Measurements from ENCODE around the gene CEP72. TPM values are rescaled to one million over a fixed set of nuclear protein-coding genes. Genes with fewer than 3 reads are reported as not detected.

The CEP72 gene
- total and polyA plus RNA-seq, 2 experiments from 2014 or later: 1.7 to 2.4 TPM

GRCh38 chr5:663436-664342 is 51.5 kb downstream of the CEP72 start:
- in situ Hi-C loops (cut with MboI): loop anchor here (10.0 to 25.0 kb wide), 2 partner anchors 241 to 499 kb away; no protein-coding TSS in a partner anchor
- WGBS, 2 experiments (ENCODE audit: low coverage in 1 of 2, low lambda C conversion rate in 2 of 2, missing lambda C conversion rate in 2 of 2): 93 to 95% methylated on average over 36 to 38 of the region's 38 CpGs

GRCh38 chr5:664343-664993 is 52.3 kb downstream of the CEP72 start:
- TF ChIP-seq EZH2phosphoT487 (IDR thresholded peaks at IDR 0.05; ENCODE audit: insufficient read depth, low read depth) (no peak), EZH2 (IDR thresholded peaks at IDR 0.05; ENCODE audit: insufficient read depth, poor library complexity, severe bottlenecking) (no peak)
- H3K27me3 ChIP-seq (replicated peaks; ENCODE audit: insufficient read depth): no peaks in the 10 kb centered on the region
- no peak overlapping the region for H2AFZ ChIP-seq
- 90 to 92% methylated on average over 21 to 23 of the region's 24 CpGs for WGBS, 2 experiments (ENCODE audit: low coverage in 1 of 2, low lambda C conversion rate in 2 of 2, missing lambda C conversion rate in 2 of 2)
- no peaks in the 10 kb centered on the region for H3K79me2 ChIP-seq (ENCODE audit: insufficient read depth)
- no peaks in the 10 kb centered on the region for H3K9me3 ChIP-seq (ENCODE audit: low read depth)
- no peak overlapping the region for H3K27ac ChIP-seq
- DNase-seq: no peak
- H3K4me2 ChIP-seq (ENCODE audit: unreplicated experiment): no peak overlapping the region
- no peak overlapping the region for H3K4me3 ChIP-seq
- H3F3A ChIP-seq (ENCODE audit: insufficient read depth): no peaks in the 10 kb centered on the region
- no peaks in the 10 kb centered on the region for H4K20me1 ChIP-seq (ENCODE audit: insufficient read depth)
- H3K4me1 ChIP-seq (ENCODE audit: insufficient read depth): no peaks in the 10 kb centered on the region
- H3K9me2 ChIP-seq (ENCODE audit: insufficient read depth): no peaks in the 10 kb centered on the region
- in situ Hi-C loops (cut with MboI): loop anchor here (10.0 to 25.0 kb wide), 2 partner anchors 240 to 498 kb away; no protein-coding TSS in a partner anchor
- H3K9ac ChIP-seq: no peak overlapping the region
- no peaks in the 10 kb centered on the region for H3K36me3 ChIP-seq (ENCODE audit: low read depth)

More at GRCh38 chr5:663436-664342, 51.5 kb downstream of the CEP72 start:
- no peaks in the 10 kb centered on the region for H3F3A ChIP-seq (ENCODE audit: insufficient read depth)
- no peak overlapping the region for H3K27ac ChIP-seq
- H3K9me3 ChIP-seq (ENCODE audit: low read depth): no peaks in the 10 kb centered on the region
- DNase-seq: no peak
- no peak overlapping the region for H3K4me3 ChIP-seq
- no peaks in the 10 kb centered on the region for H3K9me2 ChIP-seq (ENCODE audit: insufficient read depth)
- H3K9ac ChIP-seq: no peak overlapping the region
- no peak overlapping the region for H2AFZ ChIP-seq
- H3K36me3 ChIP-seq (ENCODE audit: low read depth): no peaks in the 10 kb centered on the region
- H3K4me2 ChIP-seq (ENCODE audit: unreplicated experiment): no peak overlapping the region
- no peaks in the 10 kb centered on the region for H3K4me1 ChIP-seq (ENCODE audit: insufficient read depth)
- no peaks in the 10 kb centered on the region for H3K27me3 ChIP-seq (replicated peaks; ENCODE audit: insufficient read depth)
- H4K20me1 ChIP-seq (ENCODE audit: insufficient read depth): no peaks in the 10 kb centered on the region
- H3K79me2 ChIP-seq (ENCODE audit: insufficient read depth): no peaks in the 10 kb centered on the region
- no peak for TF ChIP-seq EZH2phosphoT487 (IDR thresholded peaks at IDR 0.05; ENCODE audit: insufficient read depth, low read depth)
- no peak for TF ChIP-seq EZH2 (IDR thresholded peaks at IDR 0.05; ENCODE audit: insufficient read depth, poor library complexity, severe bottlenecking)

- Histone ChIP-seq H3K4me3 (no peak overlapping the region), H3K4me1 (ENCODE audit: insufficient read depth) (no peaks in the 10 kb centered on the region), H3K9ac (no peak overlapping the region), H2AFZ (no peak overlapping the region), H3K9me3 (ENCODE audit: low read depth) (no peaks in the 10 kb centered on the region), H3K27ac (no peak overlapping the region), H3K79me2 (ENCODE audit: insufficient read depth) (no peaks in the 10 kb centered on the region), H3K4me2 (ENCODE audit: unreplicated experiment) (no peak overlapping the region), H4K20me1 (ENCODE audit: insufficient read depth) (no peaks in the 10 kb centered on the region), H3K27me3 (replicated peaks; ENCODE audit: insufficient read depth) (no peaks in the 10 kb centered on the region), H3K36me3 (ENCODE audit: low read depth) (no peaks in the 10 kb centered on the region), H3K9me2 (ENCODE audit: insufficient read depth) (no peaks in the 10 kb centered on the region), H3F3A (ENCODE audit: insufficient read depth) (no peaks in the 10 kb centered on the region)
- WGBS, 2 experiments (ENCODE audit: low coverage in 1 of 2, low lambda C conversion rate in 2 of 2, missing lambda C conversion rate in 2 of 2): 88 to 97% methylated on average over 14 to 20 of the region's 20 CpGs
- in situ Hi-C loops (cut with MboI): loop anchor here (10.0 to 25.0 kb wide), 2 partner anchors 240 to 497 kb away; no protein-coding TSS in a partner anchor
- DNase-seq: no peak
- no peak for TF ChIP-seq EZH2 (IDR thresholded peaks at IDR 0.05; ENCODE audit: insufficient read depth, poor library complexity, severe bottlenecking)
- no peak for TF ChIP-seq EZH2phosphoT487 (IDR thresholded peaks at IDR 0.05; ENCODE audit: insufficient read depth, low read depth)
Measured at GRCh38 chr5:664994-665360, 52.8 kb downstream of the CEP72 start.

DNA sequence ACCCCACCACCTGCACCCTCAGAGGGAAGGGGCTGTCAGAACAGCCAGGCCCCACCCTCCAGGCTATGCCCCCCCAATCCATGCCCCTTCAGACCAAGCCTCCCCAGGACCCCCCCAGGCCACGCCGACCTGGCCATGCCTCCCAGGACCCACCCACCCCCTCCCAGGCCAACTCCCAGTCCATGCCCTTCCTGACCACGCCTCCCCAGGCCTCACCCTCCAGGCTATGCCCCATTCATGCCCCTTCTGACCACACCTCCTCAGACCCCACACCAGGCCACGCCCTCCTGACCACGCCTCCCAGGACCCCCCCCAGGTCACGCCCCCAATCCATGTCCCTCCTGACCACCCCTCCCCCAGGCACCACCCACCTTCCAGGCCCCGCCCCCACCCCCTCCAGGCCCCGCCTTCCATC is 53.4 kb downstream of the CEP72 start:
- Histone ChIP-seq H3K27me3 (replicated peaks; ENCODE audit: insufficient read depth) (no peaks in the 10 kb centered on the region), H3K4me2 (ENCODE audit: unreplicated experiment) (no peak overlapping the region), H3K9me3 (ENCODE audit: low read depth) (no peaks in the 10 kb centered on the region), H2AFZ (no peak overlapping the region), H3K9ac (no peak overlapping the region), H3K79me2 (ENCODE audit: insufficient read depth) (no peaks in the 10 kb centered on the region), H3K4me1 (ENCODE audit: insufficient read depth) (no peaks in the 10 kb centered on the region), H3K27ac (no peak overlapping the region), H4K20me1 (ENCODE audit: insufficient read depth) (no peaks in the 10 kb centered on the region), H3K9me2 (ENCODE audit: insufficient read depth) (no peaks in the 10 kb centered on the region), H3K4me3 (no peak overlapping the region), H3K36me3 (ENCODE audit: low read depth) (no peaks in the 10 kb centered on the region), H3F3A (ENCODE audit: insufficient read depth) (no peaks in the 10 kb centered on the region)
- no peak for DNase-seq
- TF ChIP-seq EZH2phosphoT487 (IDR thresholded peaks at IDR 0.05; ENCODE audit: insufficient read depth, low read depth) (no peak), EZH2 (IDR thresholded peaks at IDR 0.05; ENCODE audit: insufficient read depth, poor library complexity, severe bottlenecking) (no peak)
- 84% methylated on average over 8 of the region's 8 CpGs; no CpG with 5 or more reads in 1 of the 2 experiments for WGBS, 2 experiments (ENCODE audit: low coverage in 1 of 2, low lambda C conversion rate in 2 of 2, missing lambda C conversion rate in 2 of 2)
- in situ Hi-C loops (cut with MboI): loop anchor here (10.0 to 25.0 kb wide), 2 partner anchors 239 to 497 kb away; no protein-coding TSS in a partner anchor

All from GM23248 (cell line).